Measurements from ENCODE around the gene TNKS1BP1. TPM values are rescaled to one million over a fixed set of nuclear protein-coding genes. Genes with fewer than 3 reads are reported as not detected.

TNKS1BP1 gene
- total RNA-seq, 3 donors from 2014 or later (not counting 1 experiment from before 2014, with no cell fraction given) = 4.3 to 9.3 (median 7.5) TPM

DNA sequence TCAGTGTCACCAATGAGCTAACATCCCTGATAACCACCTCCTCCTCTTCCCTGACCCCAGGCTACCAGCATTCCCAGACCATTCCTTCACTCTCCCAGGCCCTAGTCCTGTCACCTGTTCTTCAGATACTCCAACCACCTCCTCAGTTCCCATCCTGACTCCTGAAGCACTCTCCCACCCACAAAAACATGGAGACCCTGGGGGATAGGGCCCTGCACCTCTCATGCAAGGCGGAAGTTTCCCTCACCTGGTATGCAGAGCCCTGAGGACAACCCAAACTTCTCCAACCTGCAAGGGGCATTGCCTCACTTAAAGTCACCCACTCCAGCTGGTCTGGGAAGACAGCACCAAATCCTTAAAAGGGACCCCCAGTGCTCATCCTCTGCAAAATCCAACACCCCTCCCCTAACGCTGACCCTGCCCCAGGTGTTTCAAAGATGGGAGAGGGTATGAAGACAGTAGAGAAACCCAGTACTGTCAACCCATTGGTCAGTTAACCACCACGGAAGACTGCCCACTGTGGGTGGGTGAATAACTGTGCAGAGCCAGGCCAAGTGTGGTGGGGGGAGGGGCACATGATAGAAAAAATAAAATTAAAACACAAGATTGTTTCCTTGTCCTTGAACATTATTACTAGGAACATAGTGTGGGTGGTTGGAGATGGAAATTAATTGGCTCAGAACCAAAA, 1.4 kb downstream of the TNKS1BP1 start:
- no peaks in the 10 kb centered on the region for H3K9me3 Mint-ChIP-seq
- Histone ChIP-seq H3K4me1 (ENCODE audit: control insufficient read depth, insufficient read depth, low read length) (peaks cover 19% of the 10 kb centered on the region), H3K36me3 (ENCODE audit: control insufficient read depth, insufficient read depth, low read length) (peaks cover 13% of the 10 kb centered on the region), H3K27ac (ENCODE audit: low read length) (no peak overlapping the region), H3K27me3 (ENCODE audit: control insufficient read depth, insufficient read depth, low read length) (no peaks in the 10 kb centered on the region), H3K9me3 (ENCODE audit: control insufficient read depth, insufficient read depth, low read length) (no peaks in the 10 kb centered on the region), H3K4me3 (ENCODE audit: low read length) (no peak overlapping the region)
- peaks cover 10 to 35% of the 10 kb centered on the region in 2 donors for H3K4me1 Mint-ChIP-seq
- H3K36me3 Mint-ChIP-seq = peaks cover 12% of the 10 kb centered on the region
- WGBS (ENCODE audit: insufficient coverage) = 100% methylated on average over 2 of the region's 3 CpGs
- H3K4me3 Mint-ChIP-seq = peak overlapping the region; percentile 91
- no peak for DNase-seq
- H3K27ac Mint-ChIP-seq = peak overlapping the region; percentile 71 to 96
- intact Hi-C loops (cut with micrococcal nuclease) = no loop called here
- no peaks in the 10 kb centered on the region for H3K27me3 Mint-ChIP-seq (ENCODE audit: low read depth in 2 of 2)
- TF ChIP-seq, protein P1, sequence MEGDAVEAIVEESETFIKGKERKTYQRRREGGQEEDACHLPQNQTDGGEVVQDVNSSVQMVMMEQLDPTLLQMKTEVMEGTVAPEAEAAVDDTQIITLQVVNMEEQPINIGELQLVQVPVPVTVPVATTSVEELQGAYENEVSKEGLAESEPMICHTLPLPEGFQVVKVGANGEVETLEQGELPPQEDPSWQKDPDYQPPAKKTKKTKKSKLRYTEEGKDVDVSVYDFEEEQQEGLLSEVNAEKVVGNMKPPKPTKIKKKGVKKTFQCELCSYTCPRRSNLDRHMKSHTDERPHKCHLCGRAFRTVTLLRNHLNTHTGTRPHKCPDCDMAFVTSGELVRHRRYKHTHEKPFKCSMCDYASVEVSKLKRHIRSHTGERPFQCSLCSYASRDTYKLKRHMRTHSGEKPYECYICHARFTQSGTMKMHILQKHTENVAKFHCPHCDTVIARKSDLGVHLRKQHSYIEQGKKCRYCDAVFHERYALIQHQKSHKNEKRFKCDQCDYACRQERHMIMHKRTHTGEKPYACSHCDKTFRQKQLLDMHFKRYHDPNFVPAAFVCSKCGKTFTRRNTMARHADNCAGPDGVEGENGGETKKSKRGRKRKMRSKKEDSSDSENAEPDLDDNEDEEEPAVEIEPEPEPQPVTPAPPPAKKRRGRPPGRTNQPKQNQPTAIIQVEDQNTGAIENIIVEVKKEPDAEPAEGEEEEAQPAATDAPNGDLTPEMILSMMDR (IDR thresholded peaks at IDR 0.05) = no peak
- no peak for ATAC-seq

DNA sequence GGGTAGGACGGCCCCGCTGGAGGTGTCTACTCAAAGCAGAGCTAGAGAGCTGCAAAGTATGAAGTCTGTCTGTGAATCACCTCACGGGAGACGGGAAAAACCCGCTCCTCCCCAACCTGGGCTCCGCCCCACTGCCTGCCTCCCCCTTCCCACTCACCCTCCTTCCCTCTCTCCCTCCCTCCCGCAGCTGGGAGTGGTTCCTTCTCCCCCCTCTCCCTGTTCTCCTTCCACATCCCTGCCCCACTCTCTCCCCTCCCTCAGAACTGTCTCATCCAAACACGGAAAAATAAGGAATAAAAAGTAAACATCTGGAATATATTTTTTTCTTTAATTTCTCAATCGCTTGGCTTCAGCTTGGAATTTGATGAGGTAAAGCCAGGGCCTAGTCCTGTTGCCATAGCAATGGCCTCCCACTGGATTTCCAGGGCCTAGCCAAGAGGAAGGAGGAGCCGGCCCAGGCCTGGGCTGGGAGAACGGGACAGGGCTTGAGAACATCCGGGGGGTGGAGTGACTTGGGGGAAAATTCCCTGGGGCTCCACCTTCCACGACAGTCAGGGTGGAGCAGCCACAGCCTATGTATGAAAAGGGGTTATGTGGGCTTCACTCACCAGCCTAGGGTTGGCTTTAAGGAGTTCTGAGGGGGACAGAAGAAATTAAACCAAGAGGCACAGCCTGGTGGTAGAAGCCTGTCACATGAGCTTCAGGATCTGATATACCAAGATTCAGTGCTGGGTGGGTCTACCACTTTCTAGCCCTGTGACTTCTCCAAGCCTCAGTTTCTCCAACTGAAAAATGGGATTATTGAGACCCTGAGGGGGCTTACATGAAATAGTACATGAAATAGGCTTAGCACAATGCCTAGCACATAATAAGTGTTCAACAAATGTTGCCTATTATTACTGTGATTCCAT, 2.2 kb downstream of the TNKS1BP1 start:
- Histone ChIP-seq H3K4me3 (ENCODE audit: low read length) (no peak overlapping the region), H3K36me3 (ENCODE audit: control insufficient read depth, insufficient read depth, low read length) (peaks cover 10% of the 10 kb centered on the region), H3K27me3 (ENCODE audit: control insufficient read depth, insufficient read depth, low read length) (no peaks in the 10 kb centered on the region), H3K9me3 (ENCODE audit: control insufficient read depth, insufficient read depth, low read length) (no peaks in the 10 kb centered on the region), H3K27ac (ENCODE audit: low read length) (no peak overlapping the region), H3K4me1 (ENCODE audit: control insufficient read depth, insufficient read depth, low read length) (peaks cover 19% of the 10 kb centered on the region)
- peak overlapping the region; percentile 91 for H3K4me3 Mint-ChIP-seq
- intact Hi-C loops (cut with micrococcal nuclease) = no loop called here
- ATAC-seq (no peak), DNase-seq (peak in 1 of 2 donors; percentile 36)
- WGBS (ENCODE audit: insufficient coverage) = 83% methylated on average over 12 of the region's 13 CpGs
- H3K27me3 Mint-ChIP-seq (ENCODE audit: low read depth in 2 of 2) = no peaks in the 10 kb centered on the region
- H3K36me3 Mint-ChIP-seq = peaks cover 8% of the 10 kb centered on the region
- no peaks in the 10 kb centered on the region for H3K9me3 Mint-ChIP-seq
- TF ChIP-seq, protein P1 (IDR thresholded peaks at IDR 0.05) = no peak
- H3K4me1 Mint-ChIP-seq = peaks cover 10 to 35% of the 10 kb centered on the region in 2 donors
- H3K27ac Mint-ChIP-seq = peak overlapping the region; percentile 69 to 96

DNA sequence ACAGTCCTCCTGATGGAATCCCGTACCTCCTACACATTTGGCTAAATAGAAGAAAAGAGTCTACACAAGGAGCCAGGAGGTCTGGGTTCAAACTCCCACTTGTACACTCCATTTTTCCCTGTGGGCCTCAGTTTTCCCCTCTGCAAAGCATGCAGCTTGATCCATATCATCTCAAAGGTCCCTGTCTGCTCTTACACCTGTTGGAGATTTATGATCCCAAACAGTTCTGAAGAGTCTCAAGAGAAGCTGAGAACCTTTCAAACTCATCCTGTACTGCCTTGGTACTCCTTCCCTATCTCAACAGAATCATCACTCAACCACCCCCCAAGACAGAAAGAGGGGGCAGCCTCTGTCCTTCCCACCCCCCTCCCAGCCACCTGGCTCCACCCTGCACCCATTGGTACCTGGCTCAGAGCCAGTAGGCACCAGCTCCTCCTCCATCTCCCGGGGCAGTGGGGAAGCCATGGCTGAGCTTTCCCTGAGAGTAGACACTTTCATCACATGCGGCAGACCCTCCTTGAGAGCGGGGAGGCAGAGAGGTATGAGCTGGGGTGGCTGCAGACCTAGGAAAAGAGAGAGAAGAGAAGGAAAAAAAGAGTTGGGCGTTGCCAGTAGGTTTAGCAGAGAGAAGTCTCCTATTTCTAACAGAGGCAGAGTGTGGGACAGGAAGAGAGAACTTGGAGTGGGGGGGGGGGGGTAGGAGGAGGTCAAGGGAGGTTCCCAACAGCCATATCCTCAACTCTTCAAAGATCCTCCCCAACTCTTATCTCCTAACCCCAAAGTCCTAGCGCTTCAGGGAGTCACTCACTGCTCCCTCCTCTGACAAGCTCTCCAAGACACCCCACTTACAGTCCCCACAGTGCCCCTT, 3.1 kb downstream of the TNKS1BP1 start:
- Histone ChIP-seq H3K4me3 (ENCODE audit: low read length) (no peak overlapping the region), H3K36me3 (ENCODE audit: control insufficient read depth, insufficient read depth, low read length) (peaks cover 1% of the 10 kb centered on the region), H3K27ac (ENCODE audit: low read length) (no peak overlapping the region), H3K4me1 (ENCODE audit: control insufficient read depth, insufficient read depth, low read length) (peaks cover 19% of the 10 kb centered on the region), H3K9me3 (ENCODE audit: control insufficient read depth, insufficient read depth, low read length) (no peaks in the 10 kb centered on the region), H3K27me3 (ENCODE audit: control insufficient read depth, insufficient read depth, low read length) (no peaks in the 10 kb centered on the region)
- TF ChIP-seq, protein P1 (IDR thresholded peaks at IDR 0.05) = no peak
- Mint-ChIP-seq H3K9me3 (no peaks in the 10 kb centered on the region), H3K4me3 (peak overlapping the region; percentile 40), H3K4me1 (peaks cover 10 to 35% of the 10 kb centered on the region in 2 donors), H3K36me3 (no peaks in the 10 kb centered on the region), H3K27me3 (ENCODE audit: low read depth in 2 of 2) (no peaks in the 10 kb centered on the region), H3K27ac (peak overlapping the region in 1 of 2 donors; percentile 0)
- intact Hi-C loops (cut with micrococcal nuclease) = no loop called here
- DNase-seq (no peak), ATAC-seq (no peak)
- WGBS (ENCODE audit: insufficient coverage) = 90% methylated on average over 5 of the region's 6 CpGs

All from natural killer cell (primary cell).